Measurements from ENCODE around the gene NODAL.

Gene NODAL

DNA sequence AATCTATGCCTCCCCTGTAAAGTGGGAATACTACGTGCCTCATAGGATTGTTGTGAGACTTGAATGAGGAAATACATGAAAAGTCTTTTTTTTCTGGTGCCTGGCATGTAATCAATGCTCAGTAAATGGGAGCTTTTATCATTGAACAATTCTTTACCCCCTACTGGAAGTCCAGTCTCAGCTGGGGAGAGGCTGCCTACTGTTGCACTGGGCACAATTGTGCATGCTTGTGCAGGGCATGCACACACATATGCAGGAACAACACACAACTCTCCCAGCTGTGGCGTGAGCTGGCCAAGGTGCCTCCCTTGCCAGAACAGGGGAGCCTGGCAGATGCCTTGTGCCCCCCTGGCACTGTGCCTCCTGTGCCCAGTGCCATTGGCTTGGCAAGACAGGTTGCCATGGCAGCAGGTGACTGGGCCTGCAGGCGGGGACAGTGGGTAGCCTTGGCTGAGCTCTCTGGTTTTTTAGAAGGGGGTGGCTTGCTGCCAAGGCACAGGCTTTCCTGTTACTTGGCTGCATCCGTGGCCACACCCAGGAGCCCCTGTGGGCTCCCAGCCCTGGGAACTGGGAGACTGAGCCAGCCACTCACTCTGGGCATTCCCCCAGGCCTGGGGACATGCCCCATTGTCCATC, 21.0 kb upstream of the NODAL start:
- no peak for DNase-seq (ENCODE audit: low read depth)

DNA sequence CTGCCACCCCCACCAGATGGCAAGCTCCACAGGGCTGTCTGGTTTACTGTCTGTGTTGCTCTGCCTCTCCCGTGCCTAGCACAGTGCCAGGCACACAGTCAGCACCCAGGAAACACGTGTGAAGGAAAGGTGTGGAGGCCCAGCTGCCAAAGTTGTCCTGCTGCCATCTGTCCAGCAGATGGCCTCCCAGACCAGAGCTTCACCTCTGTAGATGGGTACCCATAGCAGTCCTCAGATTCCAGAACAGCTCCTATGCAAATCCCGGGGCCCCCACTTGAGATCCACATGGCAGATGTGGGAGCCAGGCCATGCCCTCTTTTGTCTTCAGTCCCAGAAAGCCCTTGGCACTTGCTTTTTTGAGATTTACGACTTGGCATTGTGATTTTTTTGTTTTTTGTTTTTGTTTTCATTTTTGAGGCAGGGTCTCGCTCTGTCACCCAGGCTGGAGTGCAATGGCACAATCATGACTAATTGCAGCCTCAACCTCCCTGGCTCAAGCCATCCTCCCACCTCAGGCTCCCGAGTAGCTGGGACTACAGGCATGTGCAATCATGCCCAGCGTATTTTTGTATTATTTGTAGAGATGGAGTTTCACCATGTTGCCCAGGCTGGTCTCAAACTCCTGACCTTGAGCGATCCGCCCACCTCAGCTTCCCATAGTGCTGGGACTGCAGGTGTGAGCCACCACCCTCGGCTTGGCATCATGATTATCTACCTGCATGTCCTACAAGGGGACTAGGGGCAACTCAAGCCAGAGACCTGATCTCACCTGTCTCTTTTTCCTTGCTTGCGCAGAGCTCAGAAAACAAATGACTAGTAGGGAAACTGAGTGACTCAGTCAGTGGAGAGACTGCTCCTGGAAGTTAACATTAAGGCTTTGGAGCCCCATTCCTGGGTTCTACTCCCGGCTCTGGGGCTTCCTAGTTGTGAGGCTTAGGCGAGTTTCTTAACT, 20.2 kb upstream of the NODAL start:
- DNase-seq (ENCODE audit: low read depth) = peak; percentile 41

DNA sequence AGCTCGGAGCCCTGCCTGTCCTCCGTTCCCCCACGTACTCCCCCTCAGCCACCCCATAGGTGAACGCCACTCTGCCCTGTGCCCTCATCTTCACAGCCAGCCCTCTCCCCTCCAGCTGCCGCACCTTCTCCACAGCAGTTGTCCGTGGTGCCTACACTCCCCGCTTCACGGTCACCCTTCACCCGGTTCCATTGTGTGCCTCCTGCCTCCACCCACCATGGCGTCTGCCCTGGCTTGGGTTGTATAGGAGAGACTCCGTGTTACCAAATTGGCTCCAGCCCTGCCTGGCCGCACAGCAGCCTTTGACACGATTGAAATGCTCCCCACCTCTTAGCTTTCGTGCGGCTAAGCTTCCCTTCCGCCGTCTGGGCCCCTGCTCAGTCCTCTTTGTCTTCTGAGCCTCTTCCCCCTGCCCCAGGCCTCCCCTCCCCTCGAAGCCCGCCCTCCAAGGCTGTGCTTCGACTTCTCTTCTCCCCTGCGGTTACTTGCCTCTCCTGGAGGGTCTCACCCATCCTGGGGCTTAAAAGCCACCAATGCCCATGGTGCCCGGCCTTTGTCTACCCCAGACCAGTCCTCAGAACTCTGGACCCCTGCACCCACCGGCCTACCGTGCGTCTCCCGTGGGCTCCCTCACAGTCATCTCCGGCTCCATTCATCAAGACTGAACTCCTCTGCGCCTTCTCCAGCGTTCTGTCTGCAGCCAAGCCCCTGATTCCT, 18.5 kb upstream of the NODAL start:
- DNase-seq (ENCODE audit: low read depth) = no peak

DNA sequence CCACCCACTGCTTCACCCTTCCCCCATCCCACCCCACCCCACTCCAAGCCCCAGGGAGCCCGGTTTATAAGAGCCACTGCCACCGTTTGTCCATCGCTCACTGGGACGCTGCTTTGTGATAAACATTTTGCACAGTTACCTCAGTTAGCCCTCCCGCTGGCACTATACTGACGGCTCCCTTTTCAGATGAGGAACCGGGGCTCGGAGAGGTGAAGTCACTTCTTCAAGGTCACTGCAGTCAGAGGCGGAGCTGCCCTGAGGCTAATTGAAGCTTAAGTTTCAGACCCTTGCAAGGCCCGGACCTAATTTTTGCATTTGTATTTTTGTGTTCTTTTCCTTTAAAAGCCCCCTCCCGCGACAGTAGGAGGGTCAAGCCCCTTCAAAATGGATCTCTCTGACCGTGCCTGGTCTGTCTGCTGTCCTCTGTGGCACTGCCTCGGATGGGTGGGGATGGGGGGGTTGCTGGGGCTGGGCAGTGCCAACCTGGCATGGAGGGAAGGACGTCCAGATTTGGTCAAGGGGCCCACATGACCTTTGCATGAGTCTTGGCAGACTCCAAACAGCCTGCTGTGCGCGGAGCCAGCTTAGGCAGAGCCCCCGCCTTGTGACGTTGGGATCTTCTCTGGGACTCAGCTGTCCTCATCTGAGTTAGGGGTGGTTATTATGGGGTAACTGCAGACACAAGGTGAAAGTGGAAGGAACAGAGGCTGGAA, 17.7 kb upstream of the NODAL start:
- DNase-seq (ENCODE audit: low read depth) = no peak

DNA sequence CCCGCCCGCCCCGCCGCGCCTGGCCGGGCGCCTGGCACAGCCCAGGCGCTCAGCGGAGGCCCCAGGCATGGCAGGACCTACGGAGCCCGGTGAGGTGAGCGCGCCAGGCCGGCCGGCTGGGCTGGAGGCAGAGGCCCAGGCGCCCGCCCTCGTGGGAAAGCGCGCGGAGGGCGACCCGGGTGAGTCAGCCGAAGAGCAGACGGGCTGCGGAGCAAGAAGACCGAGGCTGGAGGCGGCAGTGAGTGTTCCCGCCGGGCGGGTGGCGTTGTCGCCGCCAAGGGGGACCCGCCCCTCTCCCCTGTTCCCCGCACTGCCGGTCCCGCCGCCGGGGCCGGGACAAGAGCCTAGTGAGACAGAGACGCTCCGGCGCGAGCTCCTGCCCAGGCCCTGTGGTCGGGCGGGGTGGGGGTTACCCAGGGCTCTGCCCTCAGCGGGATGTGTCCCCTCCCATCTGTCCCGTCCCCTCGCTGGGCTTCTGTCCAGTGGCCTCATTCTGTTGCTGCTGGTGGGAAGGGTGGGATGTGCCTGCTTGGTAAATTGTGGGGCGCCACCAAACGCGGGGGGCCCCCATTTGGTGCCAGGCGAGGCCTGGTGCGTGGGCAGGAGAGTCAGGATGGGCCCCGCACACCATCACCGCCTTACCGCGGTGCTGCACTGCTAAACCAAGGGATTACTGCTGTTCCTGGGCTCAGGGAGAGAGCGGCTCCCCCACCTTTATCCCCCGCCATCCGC, 17.0 kb upstream of the NODAL start:
- peak; percentile 76 for DNase-seq (ENCODE audit: low read depth)

DNA sequence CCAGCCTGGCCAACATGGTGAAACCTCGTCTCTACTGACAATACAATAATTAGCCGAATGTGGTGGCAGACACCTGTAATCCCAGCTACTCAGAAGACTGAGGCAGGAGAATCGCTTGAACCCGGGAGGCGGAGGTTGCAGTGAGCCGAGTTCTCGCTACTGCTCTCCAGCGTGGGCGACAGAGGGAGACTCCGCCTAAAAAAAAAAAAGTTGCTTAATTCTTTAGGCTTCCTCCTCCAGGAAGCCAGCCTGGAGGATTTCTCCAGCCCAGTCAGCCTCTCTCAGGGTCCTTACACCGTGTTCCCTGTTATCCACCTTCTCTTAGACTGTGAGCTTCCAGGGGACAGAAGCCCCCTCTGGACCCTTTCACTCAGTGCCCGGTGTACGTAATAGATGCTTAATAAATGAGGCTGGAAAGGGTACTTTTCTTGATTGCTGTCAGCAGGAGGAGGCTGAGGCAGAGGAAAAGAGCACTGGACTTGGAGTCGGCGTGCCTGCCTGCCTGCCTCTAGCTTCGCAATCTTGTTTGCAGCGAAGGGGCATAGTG, 16.4 kb upstream of the NODAL start:
- no peak for DNase-seq (ENCODE audit: low read depth)

DNA sequence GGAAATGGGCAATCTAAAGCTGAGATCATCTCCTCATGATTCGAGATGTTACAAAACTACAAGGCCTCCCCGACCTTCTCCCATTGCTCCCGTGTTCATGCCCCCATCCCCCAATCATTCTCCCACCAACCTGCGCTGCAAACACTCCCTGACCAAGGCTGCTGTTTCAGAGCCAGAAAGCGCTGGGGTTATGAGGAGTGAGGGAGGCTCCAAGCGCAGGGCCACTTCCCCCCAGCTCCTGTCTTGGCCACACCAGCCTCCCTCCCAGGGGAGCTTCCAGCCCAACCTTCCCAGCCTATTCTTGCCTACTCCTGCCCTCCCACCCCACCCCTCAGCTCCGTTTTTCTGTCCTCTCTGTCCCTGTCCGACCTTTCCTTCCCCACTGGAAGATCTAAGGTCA, 14.7 kb upstream of the NODAL start:
- DNase-seq (ENCODE audit: low read depth) = peak; percentile 37

DNA sequence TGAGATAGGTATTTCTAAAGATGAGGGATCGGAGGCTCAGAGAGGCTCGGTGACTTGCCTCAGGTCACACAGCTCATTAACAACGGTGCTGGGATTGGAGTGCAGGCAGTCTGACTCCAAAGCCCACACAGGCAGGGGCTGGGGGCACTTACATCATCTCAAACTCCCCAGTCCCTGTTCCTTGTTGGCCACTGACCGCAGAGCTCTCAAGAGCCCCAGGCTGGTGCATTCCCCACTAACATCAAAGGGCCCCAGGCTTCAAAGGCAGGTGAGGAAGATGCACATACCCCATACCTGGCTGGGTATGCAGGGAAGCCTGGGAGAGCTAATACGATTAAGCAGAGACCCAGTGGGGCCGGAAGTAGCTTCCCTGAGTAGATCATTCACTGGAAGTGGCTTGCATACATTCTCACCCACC, 13.7 kb upstream of the NODAL start:
- no peak for DNase-seq (ENCODE audit: low read depth)

DNA sequence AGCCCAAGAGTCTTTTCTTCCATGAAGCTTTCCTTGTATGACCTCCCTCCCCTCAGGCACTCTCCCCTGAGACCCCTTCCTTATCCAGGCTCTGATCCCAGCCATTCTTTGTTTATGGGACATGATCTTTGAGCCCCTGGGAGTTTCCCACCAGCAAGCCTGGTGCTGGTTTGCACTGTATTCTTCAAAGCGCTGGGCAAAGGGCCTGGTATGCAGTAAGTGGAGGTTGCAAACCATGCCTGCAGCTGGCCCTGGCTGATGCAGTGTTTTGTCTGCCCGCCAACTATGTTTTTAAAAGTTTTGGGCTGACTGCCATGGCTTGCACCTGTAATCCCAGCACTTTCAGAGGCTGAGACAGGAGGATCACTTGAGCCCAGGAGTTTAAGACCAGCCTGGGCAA, 6.8 kb upstream of the NODAL start:
- DNase-seq (ENCODE audit: low read depth) = peak; percentile 23

DNA sequence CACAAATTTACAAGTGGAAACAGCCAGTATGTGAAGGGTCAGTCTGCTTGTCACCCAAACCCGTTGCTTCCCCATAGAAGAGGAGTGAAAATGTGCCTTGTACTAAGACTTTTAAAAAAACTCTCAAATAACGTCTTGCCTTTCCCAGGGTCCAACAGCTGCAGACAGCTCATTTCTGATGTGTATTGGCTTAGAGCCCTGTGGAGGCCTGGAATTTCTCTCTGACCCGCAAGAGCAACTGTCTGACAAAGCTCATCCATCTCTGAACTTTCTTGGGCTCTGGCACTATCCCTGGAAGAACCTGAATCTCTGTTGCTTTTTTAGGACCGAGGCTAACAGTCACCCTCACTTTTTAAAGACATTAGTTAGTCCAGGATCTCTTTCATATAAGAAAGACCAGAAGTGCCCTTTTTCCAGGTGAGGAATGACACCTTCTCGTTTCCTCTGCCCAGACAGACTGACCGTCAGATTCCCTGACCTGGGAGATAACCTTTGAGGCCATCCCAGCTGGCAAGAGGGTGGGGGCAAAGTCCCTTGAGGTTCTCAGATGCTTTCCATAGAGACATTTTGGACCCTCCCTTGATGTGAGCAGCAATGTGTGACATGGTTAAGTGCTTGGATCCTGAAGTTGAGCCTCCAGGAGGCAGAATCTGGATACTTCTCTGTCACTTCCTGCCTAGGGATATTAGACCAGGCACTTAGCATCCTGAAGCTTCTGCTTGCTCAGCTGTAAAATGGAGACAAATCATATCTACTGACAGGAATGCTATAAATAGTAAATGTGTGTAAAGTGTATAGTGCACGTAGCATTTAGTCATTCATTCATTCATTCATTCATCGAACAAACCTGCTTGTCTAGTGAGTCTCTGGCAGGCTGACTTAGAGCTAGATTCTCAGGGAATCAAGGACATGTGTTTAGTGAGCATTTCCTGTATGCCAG, 4.5 kb upstream of the NODAL start:
- peak; percentile 93 for DNase-seq (ENCODE audit: low read depth)

DNA sequence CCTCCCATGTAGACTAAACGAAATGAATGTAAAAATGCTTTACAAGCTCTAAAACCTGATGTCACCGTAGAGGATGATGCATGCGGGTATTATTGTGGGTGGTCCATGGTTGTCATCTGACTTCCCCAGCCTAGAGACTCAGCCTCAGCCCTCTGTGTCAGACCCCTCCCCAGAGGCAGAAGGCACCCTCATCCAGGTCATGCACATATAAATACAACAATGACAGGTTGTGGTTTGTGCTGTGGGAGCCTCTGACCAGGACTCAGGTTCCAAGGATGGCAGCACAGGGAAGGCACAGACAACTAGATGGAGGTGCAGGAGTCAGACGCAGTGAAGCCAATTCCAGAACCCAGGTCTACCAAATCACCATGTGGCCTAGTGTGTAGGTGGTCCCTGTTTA, 3.3 kb upstream of the NODAL start:
- no peak for DNase-seq (ENCODE audit: low read depth)

DNA sequence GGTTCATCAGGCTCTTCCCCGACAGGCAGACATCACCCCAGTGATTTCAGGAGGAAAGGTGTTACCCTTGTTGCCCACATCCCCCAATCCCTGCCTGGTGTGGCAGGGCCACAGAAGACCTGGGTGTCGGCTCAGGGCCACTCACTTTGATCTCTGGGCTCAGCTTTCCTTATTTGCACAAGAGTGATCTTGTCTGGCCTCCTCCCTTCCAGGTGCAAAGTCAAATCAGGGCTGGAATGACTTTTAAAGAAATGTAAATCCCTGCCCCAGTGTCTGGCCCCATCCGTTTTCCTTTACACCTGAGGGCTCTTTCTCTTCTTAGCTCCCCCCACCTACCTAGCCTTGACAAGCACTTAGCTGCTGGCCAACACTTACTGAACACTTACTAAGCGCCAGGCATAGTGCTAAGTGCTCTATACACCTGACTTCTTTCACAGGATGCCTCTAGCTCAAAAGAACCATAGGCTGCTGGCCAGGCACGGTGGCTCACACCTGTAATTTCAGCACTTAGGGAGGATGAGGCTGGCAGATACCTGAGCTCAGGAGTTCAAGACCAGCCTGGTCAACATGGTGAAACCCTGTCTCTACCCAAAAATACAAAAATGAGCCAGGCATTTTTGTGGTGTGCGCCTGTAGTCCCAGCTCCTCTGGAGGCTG, 979 bp upstream of the NODAL start:
- no peak for DNase-seq (ENCODE audit: low read depth)

DNA sequence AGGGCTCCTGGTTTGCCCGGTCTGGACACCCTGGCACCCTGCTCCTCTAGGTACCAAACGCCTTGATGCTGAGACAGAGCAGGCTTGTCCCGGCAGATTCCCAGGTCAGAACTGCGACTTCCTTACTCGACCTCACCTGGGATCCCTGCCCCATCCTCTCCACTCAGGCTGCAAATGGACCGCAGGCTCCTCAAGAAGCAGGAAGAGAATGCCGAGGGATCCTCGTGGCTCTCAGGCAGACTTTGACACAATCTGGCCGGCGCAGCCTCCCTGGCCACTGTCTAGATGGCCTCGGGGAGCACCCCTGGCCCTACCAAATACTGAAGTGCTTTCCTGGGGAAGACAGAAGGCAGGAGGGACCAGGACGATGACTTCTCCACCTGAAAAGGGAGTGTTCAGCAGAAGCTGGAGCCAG, 421 bp upstream of the NODAL start:
- no peak for DNase-seq (ENCODE audit: low read depth)

DNA sequence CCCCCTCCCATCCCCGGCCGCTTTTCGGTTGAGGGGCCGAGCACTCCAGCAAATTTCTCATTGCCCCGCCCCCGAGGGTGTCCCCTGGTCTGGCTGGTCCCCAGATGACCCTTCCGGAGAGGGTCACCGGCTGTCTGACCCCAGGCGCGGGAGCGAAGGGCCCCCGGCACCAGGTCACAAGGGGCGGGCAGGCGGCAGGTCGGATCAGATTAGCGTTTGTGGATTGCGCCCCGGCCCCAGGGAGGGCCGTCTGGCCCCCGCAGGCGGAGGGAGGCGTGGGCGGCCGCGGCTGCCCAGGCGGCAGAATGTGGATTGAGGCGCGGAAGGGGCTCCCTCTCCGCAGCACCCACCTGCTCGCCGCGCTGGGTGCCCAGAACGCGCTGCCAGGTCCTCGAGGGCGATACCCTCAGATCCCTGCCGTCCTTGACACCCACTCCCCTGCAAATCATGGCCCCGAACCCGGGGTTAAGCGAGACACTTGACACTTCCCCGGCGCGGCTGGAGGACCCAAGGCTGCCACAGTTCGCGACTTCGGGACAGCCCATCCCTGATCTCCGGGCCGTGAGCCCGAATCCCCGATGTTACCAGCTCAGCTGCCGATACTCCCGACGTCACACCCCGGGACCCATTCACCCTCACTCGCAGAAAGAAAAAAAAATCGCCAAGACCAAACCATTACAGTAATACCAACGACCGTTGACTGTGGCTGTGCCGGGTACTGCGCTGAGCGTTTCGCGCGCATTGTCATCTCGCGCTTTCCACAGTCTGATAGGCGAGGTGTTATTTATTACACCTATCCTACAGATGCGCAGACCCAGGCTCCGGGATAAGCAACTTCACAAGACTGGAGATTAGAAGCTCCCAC, 953 bp downstream of the NODAL start:
- DNase-seq (ENCODE audit: low read depth) = no peak

DNA sequence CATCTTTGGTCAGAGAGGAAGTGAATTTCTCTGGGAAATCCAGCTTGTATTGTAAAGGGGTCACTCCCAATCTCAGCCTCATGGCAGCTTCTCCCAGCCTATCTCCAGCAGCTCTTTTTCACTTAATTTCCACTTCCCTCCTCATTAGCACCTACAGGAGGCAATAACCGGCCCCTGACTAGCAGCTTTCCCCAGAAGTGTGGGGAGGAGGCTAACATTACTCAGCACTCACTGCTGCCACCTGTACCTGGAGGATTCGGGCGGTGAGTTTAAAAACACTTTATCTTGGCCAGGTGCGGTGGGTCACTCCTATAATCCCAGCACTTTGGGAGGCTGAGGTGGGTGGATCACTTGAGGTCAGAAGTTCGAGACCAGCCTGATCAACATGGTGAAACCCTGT, 3.8 kb downstream of the NODAL start:
- DNase-seq (ENCODE audit: low read depth) = no peak

DNA sequence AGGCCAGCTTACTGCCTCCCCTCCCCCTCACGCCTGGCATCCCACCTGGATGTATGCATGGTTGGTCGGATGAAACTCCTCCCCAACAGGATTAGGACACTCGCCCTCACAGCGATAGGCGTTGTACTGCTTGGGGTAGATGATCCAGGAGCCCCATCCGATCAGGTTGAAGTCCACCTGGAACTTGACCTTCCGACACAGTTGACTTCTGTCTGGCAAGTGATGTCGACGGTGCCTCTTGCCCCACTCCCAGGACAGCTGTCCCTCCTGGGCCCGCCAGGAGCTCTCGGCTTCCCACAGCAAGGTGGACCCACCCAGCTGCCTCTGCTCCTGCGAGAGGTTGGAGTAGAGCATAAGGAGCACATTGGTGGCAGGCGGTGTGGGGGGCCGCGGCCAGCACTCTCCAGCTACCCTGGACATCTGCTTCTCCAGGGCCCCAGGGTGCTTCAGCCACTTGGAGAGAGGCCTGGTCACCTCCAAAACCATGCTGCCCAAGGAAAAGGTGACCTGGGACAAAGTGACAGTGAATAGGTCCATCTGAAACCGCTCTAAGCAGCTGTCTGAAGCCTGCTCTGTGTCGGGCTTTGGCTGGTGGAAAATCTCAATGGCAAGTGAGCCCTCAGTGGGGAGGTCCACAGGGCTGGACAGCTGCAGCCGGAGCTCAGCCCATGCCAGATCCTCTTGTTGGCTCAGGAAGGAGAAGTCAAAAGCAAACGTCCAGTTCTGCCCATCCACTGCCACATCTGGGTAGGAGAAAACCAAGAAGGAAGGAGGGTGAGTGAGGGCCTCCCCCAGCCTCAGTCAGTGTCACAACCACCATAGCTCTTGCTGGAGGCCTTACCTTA, 6.0 kb downstream of the NODAL start:
- no peak for DNase-seq (ENCODE audit: low read depth)

DNA sequence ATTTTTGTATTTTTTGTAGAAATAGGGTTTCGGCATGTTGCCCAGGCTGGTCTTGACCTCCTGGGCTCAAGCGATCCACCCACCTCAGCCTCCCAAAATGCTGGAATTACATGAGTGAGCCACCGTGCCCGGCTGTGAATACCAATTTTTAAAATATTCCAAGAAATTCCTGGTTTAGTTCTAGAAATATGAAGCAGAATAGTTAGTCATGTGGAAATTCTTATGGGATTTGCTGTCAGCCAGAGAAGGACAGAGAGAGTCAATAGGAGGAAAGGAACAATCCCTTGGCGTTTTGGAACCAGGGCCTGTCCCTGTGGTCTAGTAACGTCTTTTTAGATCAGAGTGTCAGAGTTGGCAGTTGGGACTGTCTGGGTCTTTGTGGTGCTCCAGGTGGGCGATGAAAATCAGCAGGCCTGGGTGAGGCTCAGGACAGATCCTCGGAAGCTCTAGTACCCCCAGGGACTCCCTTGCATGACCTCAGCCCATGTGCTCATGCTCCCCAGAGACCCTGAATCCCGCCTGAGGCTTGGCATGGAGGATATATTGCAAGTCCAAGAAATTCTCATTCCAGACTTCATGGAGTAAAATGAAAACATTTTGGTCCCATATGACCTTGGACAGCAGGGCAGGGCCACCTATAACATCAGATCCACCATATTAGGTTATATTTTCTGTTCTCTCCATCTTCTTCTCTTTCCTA, 7.8 kb downstream of the NODAL start:
- DNase-seq (ENCODE audit: low read depth) = no peak
